Measurements from ENCODE around the gene NUP62.

Gene NUP62

GRCh38 chr19:49883094-49883493, 46.2 kb downstream of the NUP62 start:
- Histone ChIP-seq H3K36me3 (ENCODE audit: control insufficient read depth, insufficient read depth, low read length, severe bottlenecking) (peaks cover 72% of the 10 kb centered on the region), H3K4me1 (ENCODE audit: control insufficient read depth, insufficient read depth, low read length) (peaks cover 8% of the 10 kb centered on the region), H3K4me3 (ENCODE audit: low read length) (no peak overlapping the region), H3K27me3 (replicated peaks; ENCODE audit: control insufficient read depth, insufficient read depth, low read length) (no peaks in the 10 kb centered on the region), H3K9ac (ENCODE audit: low read length) (no peak overlapping the region), H3K9me3 (ENCODE audit: control insufficient read depth, low read length) (no peaks in the 10 kb centered on the region)
- DNase-seq (ENCODE audit: low read depth): no peak

- no peak for DNase-seq (ENCODE audit: low read depth)
- Histone ChIP-seq H3K9ac (ENCODE audit: low read length) (no peak overlapping the region), H3K4me3 (ENCODE audit: low read length) (no peak overlapping the region), H3K36me3 (ENCODE audit: control insufficient read depth, insufficient read depth, low read length, severe bottlenecking) (peaks cover 72% of the 10 kb centered on the region), H3K4me1 (ENCODE audit: control insufficient read depth, insufficient read depth, low read length) (peaks cover 8% of the 10 kb centered on the region), H3K27me3 (replicated peaks; ENCODE audit: control insufficient read depth, insufficient read depth, low read length) (no peaks in the 10 kb centered on the region), H3K9me3 (ENCODE audit: control insufficient read depth, low read length) (no peaks in the 10 kb centered on the region)
Observed at GRCh38 chr19:49882643-49883042, 46.7 kb downstream of the NUP62 start.

GRCh38 chr19:49881672-49882394, 47.5 kb downstream of the NUP62 start:
- no peaks in the 10 kb centered on the region for H3K27me3 ChIP-seq (replicated peaks; ENCODE audit: control insufficient read depth, insufficient read depth, low read length)
- no peak overlapping the region for H3K9ac ChIP-seq (ENCODE audit: low read length)
- H3K4me1 ChIP-seq (ENCODE audit: control insufficient read depth, insufficient read depth, low read length): peaks cover 8% of the 10 kb centered on the region
- no peak overlapping the region for H3K4me3 ChIP-seq (ENCODE audit: low read length)
- no peaks in the 10 kb centered on the region for H3K9me3 ChIP-seq (ENCODE audit: control insufficient read depth, low read length)
- peaks cover 70% of the 10 kb centered on the region for H3K36me3 ChIP-seq (ENCODE audit: control insufficient read depth, insufficient read depth, low read length, severe bottlenecking)
- no peak for DNase-seq (ENCODE audit: low read depth)

- peaks cover 8% of the 10 kb centered on the region for H3K4me1 ChIP-seq (ENCODE audit: control insufficient read depth, insufficient read depth, low read length)
- H3K9me3 ChIP-seq (ENCODE audit: control insufficient read depth, low read length): no peaks in the 10 kb centered on the region
- H3K36me3 ChIP-seq (ENCODE audit: control insufficient read depth, insufficient read depth, low read length, severe bottlenecking): peaks cover 65% of the 10 kb centered on the region
- H3K27me3 ChIP-seq (replicated peaks; ENCODE audit: control insufficient read depth, insufficient read depth, low read length): no peaks in the 10 kb centered on the region
- H3K4me3 ChIP-seq (ENCODE audit: low read length): no peak overlapping the region
- DNase-seq (ENCODE audit: low read depth): no peak
- H3K9ac ChIP-seq (ENCODE audit: low read length): no peak overlapping the region
Observed at GRCh38 chr19:49881186-49881585, 48.1 kb downstream of the NUP62 start.

- peaks cover 12% of the 10 kb centered on the region for H3K4me1 ChIP-seq (ENCODE audit: control insufficient read depth, insufficient read depth, low read length)
- H3K36me3 ChIP-seq (ENCODE audit: control insufficient read depth, insufficient read depth, low read length, severe bottlenecking): peaks cover 60% of the 10 kb centered on the region
- no peaks in the 10 kb centered on the region for H3K27me3 ChIP-seq (replicated peaks; ENCODE audit: control insufficient read depth, insufficient read depth, low read length)
- DNase-seq (ENCODE audit: low read depth): no peak
- H3K9ac ChIP-seq (ENCODE audit: low read length): no peak overlapping the region
- H3K4me3 ChIP-seq (ENCODE audit: low read length): no peak overlapping the region
- H3K9me3 ChIP-seq (ENCODE audit: control insufficient read depth, low read length): no peaks in the 10 kb centered on the region
Observed at GRCh38 chr19:49880162-49880869, 49.0 kb downstream of the NUP62 start.

- peaks cover 21% of the 10 kb centered on the region for H3K4me1 ChIP-seq (ENCODE audit: control insufficient read depth, insufficient read depth, low read length)
- H3K27me3 ChIP-seq (replicated peaks; ENCODE audit: control insufficient read depth, insufficient read depth, low read length): no peaks in the 10 kb centered on the region
- no peaks in the 10 kb centered on the region for H3K9me3 ChIP-seq (ENCODE audit: control insufficient read depth, low read length)
- DNase-seq (ENCODE audit: low read depth): no peak
- peaks cover 54% of the 10 kb centered on the region for H3K36me3 ChIP-seq (ENCODE audit: control insufficient read depth, insufficient read depth, low read length, severe bottlenecking)
- no peak overlapping the region for H3K4me3 ChIP-seq (ENCODE audit: low read length)
- no peak overlapping the region for H3K9ac ChIP-seq (ENCODE audit: low read length)
Observed at GRCh38 chr19:49879243-49879963, 49.9 kb downstream of the NUP62 start.

GRCh38 chr19:49878744-49879070, 50.6 kb downstream of the NUP62 start:
- DNase-seq (ENCODE audit: low read depth): no peak
- H3K4me1 ChIP-seq (ENCODE audit: control insufficient read depth, insufficient read depth, low read length): peaks cover 22% of the 10 kb centered on the region
- no peaks in the 10 kb centered on the region for H3K9me3 ChIP-seq (ENCODE audit: control insufficient read depth, low read length)
- H3K4me3 ChIP-seq (ENCODE audit: low read length): peak overlapping the region; percentile 93
- H3K27me3 ChIP-seq (replicated peaks; ENCODE audit: control insufficient read depth, insufficient read depth, low read length): no peaks in the 10 kb centered on the region
- peak overlapping the region; percentile 99 for H3K9ac ChIP-seq (ENCODE audit: low read length)
- H3K36me3 ChIP-seq (ENCODE audit: control insufficient read depth, insufficient read depth, low read length, severe bottlenecking): peaks cover 53% of the 10 kb centered on the region

GRCh38 chr19:49877879-49878743, 51.2 kb downstream of the NUP62 start:
- peak overlapping the region; percentile 99 for H3K9ac ChIP-seq (ENCODE audit: low read length)
- peak; percentile 100 for DNase-seq (ENCODE audit: low read depth)
- H3K36me3 ChIP-seq (ENCODE audit: control insufficient read depth, insufficient read depth, low read length, severe bottlenecking): peaks cover 47% of the 10 kb centered on the region
- H3K4me1 ChIP-seq (ENCODE audit: control insufficient read depth, insufficient read depth, low read length): peaks cover 22% of the 10 kb centered on the region
- H3K27me3 ChIP-seq (replicated peaks; ENCODE audit: control insufficient read depth, insufficient read depth, low read length): no peaks in the 10 kb centered on the region
- no peaks in the 10 kb centered on the region for H3K9me3 ChIP-seq (ENCODE audit: control insufficient read depth, low read length)
- peak overlapping the region; percentile 93 for H3K4me3 ChIP-seq (ENCODE audit: low read length)

- DNase-seq (ENCODE audit: low read depth): peak; percentile 100
- no peaks in the 10 kb centered on the region for H3K9me3 ChIP-seq (ENCODE audit: control insufficient read depth, low read length)
Observed at GRCh38 chr19:49877020-49877878, 52.1 kb downstream of the NUP62 start, which contains the start of the genes AKT1S1 and TBC1D17. Gene AKT1S1, minus strand, starts transcription at chr19:49877355. Its CDS starts 4,060 bp downstream, at chr19:49873295. Gene TBC1D17, plus strand, starts transcription at chr19:49877702. Its CDS starts 22 bp downstream, at chr19:49877724.

GRCh38 chr19:49876422-49877019, 52.8 kb downstream of the NUP62 start:
- DNase-seq (ENCODE audit: low read depth): peak; percentile 99

More at GRCh38 chr19:49877020-49877878, 52.1 kb downstream of the NUP62 start, which contains the start of the genes AKT1S1 and TBC1D17:
- peaks cover 38% of the 10 kb centered on the region for H3K36me3 ChIP-seq (ENCODE audit: control insufficient read depth, insufficient read depth, low read length, severe bottlenecking)
- H3K4me1 ChIP-seq (ENCODE audit: control insufficient read depth, insufficient read depth, low read length): peaks cover 23% of the 10 kb centered on the region
- H3K9ac ChIP-seq (ENCODE audit: low read length): peak within 1 kb of the TSS; percentile 99
- peak within 1 kb of the TSS; percentile 93 for H3K4me3 ChIP-seq (ENCODE audit: low read length)
- no peaks in the 10 kb centered on the region for H3K27me3 ChIP-seq (replicated peaks; ENCODE audit: control insufficient read depth, insufficient read depth, low read length)

More at GRCh38 chr19:49876422-49877019, 52.8 kb downstream of the NUP62 start:
- Histone ChIP-seq H3K4me1 (ENCODE audit: control insufficient read depth, insufficient read depth, low read length) (peaks cover 26% of the 10 kb centered on the region), H3K36me3 (ENCODE audit: control insufficient read depth, insufficient read depth, low read length, severe bottlenecking) (peaks cover 31% of the 10 kb centered on the region), H3K27me3 (replicated peaks; ENCODE audit: control insufficient read depth, insufficient read depth, low read length) (no peaks in the 10 kb centered on the region), H3K9ac (ENCODE audit: low read length) (peak overlapping the region; percentile 99), H3K9me3 (ENCODE audit: control insufficient read depth, low read length) (no peaks in the 10 kb centered on the region), H3K4me3 (ENCODE audit: low read length) (peak overlapping the region; percentile 93)

Measured in adipocyte (in vitro differentiated cells).